ENCODE data around the gene TNNT1.

Gene TNNT1

GRCh38 chr19:55086730-55087541 lies 62.1 kb downstream of the TNNT1 start:
- peak; percentile 59 to 61 for DNase-seq

- DNase-seq = no peak
These were observed 62.9 kb downstream of the TNNT1 start for GRCh38 chr19:55085923-55086715.

- DNase-seq = no peak
These were observed 64.6 kb downstream of the TNNT1 start for GRCh38 chr19:55084416-55084815.

GRCh38 chr19:55083004-55083850 lies 65.8 kb downstream of the TNNT1 start:
- DNase-seq = no peak

Data from CD4-positive, alpha-beta T cell treated with Interleukin-1 beta for 1 hour (primary cell).